ENCODE results near the gene MRPL28.
A peak's percentile ranks its signal among the peaks of the same experiment; 100 is the strongest.
"Not testable (repeated sequence)": the region's sequence is repeated elsewhere in the genome, so short reads cannot be mapped to it uniquely, and the experiment has no call there.

Gene MRPL28

GRCh38 chr16:370443-370842 is at the start of gene MRPL28:
MRPL28 (minus strand) TSS chr16:370538; CDS start chr16:370218, 320 bp downstream.
- peak within 1 kb of the TSS; percentile 48 to 55 for H3K4me3 ChIP-seq (ENCODE audit: low read depth in 1 of 2, low read length in 2 of 2)
- peaks cover 14 to 15% of the 10 kb centered on the region in 2 donors for H3K4me1 ChIP-seq (ENCODE audit: control insufficient read depth in 1 of 2, insufficient read depth in 2 of 2, low read length in 2 of 2)
- peak within 1 kb of the TSS; percentile 62 for H3K27ac ChIP-seq (ENCODE audit: low read depth, low read length)
- H3K36me3 ChIP-seq (ENCODE audit: control insufficient read depth in 1 of 2, insufficient read depth in 2 of 2, low read length in 2 of 2): peaks cover 14 to 63% of the 10 kb centered on the region in 2 donors
- no peaks in the 10 kb centered on the region for H3K9me3 ChIP-seq (ENCODE audit: control insufficient read depth in 1 of 2, low read length in 2 of 2)
- peak within 1 kb of the TSS; percentile 25 to 51 for H3K9ac ChIP-seq (ENCODE audit: low read depth in 1 of 2, low read length in 2 of 2)
- no peaks in the 10 kb centered on the region for H3K27me3 ChIP-seq (ENCODE audit: control insufficient read depth in 1 of 2, insufficient read depth in 2 of 2, low read length in 2 of 2)

DNA sequence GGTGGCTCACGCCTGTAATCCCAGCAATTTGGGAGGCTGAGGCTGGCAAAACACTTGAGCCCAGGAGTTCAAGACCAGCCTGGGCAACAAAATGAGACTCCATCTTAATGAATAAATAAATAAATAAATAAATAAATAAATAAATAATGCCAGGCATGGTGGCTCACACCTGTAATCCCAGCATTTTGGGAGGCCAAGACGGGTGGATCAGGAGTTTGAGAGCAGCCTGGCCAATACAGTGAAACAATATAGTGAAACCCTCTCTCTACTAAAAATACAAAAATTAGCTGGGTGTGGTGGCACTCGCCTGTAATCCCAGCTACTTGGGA is 44.8 kb upstream of the MRPL28 start:
- H3K27me3 ChIP-seq (ENCODE audit: control insufficient read depth in 1 of 2, insufficient read depth in 2 of 2, low read length in 2 of 2); H3K9me3 ChIP-seq (ENCODE audit: control insufficient read depth in 1 of 2, low read length in 2 of 2); H3K27ac ChIP-seq (ENCODE audit: low read depth, low read length); H3K9ac ChIP-seq (ENCODE audit: low read depth in 1 of 2, low read length in 2 of 2); H3K4me1 ChIP-seq (ENCODE audit: control insufficient read depth in 1 of 2, insufficient read depth in 2 of 2, low read length in 2 of 2); H3K4me3 ChIP-seq (ENCODE audit: low read depth in 1 of 2, low read length in 2 of 2): not testable (repeated sequence)
- H3K36me3 ChIP-seq (ENCODE audit: control insufficient read depth in 1 of 2, insufficient read depth in 2 of 2, low read length in 2 of 2): peaks cover 0 to 18% of the 10 kb centered on the region in 2 donors

- Histone ChIP-seq H3K9me3 (ENCODE audit: control insufficient read depth in 1 of 2, low read length in 2 of 2) (no peaks in the 10 kb centered on the region), H3K4me1 (ENCODE audit: control insufficient read depth in 1 of 2, insufficient read depth in 2 of 2, low read length in 2 of 2) (no peaks in the 10 kb centered on the region), H3K27me3 (ENCODE audit: control insufficient read depth in 1 of 2, insufficient read depth in 2 of 2, low read length in 2 of 2) (no peaks in the 10 kb centered on the region), H3K27ac (ENCODE audit: low read depth, low read length) (no peak overlapping the region), H3K4me3 (ENCODE audit: low read depth in 1 of 2, low read length in 2 of 2) (no peak overlapping the region), H3K36me3 (ENCODE audit: control insufficient read depth in 1 of 2, insufficient read depth in 2 of 2, low read length in 2 of 2) (peaks cover 0 to 23% of the 10 kb centered on the region in 2 donors), H3K9ac (ENCODE audit: low read depth in 1 of 2, low read length in 2 of 2) (no peak overlapping the region)
Observed at GRCh38 chr16:414395-415169, 44.2 kb upstream of the MRPL28 start.

DNA sequence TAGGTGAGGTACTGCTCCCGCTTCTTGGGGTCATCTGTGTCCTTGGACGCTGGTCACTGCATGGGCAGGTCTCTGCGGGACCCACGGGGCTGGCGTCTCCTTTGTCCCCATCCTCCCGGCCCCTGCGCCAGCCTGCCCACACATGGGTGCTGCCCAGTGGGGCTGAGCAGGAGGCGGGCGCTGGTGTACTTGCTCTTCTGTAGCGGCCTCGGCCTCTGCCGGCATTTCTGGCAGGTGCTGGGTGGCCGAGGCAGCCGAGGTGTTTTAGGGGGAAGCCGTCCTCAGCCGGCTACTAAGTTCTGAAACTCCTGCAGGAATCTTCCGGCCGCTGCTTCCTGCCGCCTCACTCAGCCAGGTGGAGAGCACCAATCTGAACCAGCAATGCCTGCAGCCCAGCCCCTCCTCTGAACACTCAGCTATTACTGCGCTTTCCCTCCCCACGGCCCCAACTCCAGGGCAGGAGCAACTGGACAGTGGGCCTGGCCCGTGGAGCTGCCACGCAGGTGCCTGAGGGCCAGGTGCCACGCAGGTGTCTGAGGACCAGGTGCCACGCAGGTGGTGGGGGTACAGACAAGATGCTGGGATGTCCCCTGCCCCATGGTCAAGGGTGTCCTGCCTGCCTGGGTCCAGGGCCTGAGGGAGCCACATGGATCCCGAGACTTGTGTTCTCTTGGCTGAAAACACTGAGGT is 41.4 kb upstream of the MRPL28 start:
- Histone ChIP-seq H3K4me1 (ENCODE audit: control insufficient read depth in 1 of 2, insufficient read depth in 2 of 2, low read length in 2 of 2) (no peaks in the 10 kb centered on the region), H3K27me3 (ENCODE audit: control insufficient read depth in 1 of 2, insufficient read depth in 2 of 2, low read length in 2 of 2) (no peaks in the 10 kb centered on the region), H3K9me3 (ENCODE audit: control insufficient read depth in 1 of 2, low read length in 2 of 2) (no peaks in the 10 kb centered on the region), H3K4me3 (ENCODE audit: low read depth in 1 of 2, low read length in 2 of 2) (no peak overlapping the region), H3K27ac (ENCODE audit: low read depth, low read length) (no peak overlapping the region), H3K36me3 (ENCODE audit: control insufficient read depth in 1 of 2, insufficient read depth in 2 of 2, low read length in 2 of 2) (peaks cover 0 to 28% of the 10 kb centered on the region in 2 donors), H3K9ac (ENCODE audit: low read depth in 1 of 2, low read length in 2 of 2) (no peak overlapping the region)

GRCh38 chr16:410516-411178 is 40.3 kb upstream of the MRPL28 start:
- no peak overlapping the region for H3K4me3 ChIP-seq (ENCODE audit: low read depth in 1 of 2, low read length in 2 of 2)
- H3K36me3 ChIP-seq (ENCODE audit: control insufficient read depth in 1 of 2, insufficient read depth in 2 of 2, low read length in 2 of 2): peaks cover 0 to 28% of the 10 kb centered on the region in 2 donors
- no peak overlapping the region for H3K27ac ChIP-seq (ENCODE audit: low read depth, low read length)
- H3K9me3 ChIP-seq (ENCODE audit: control insufficient read depth in 1 of 2, low read length in 2 of 2): no peaks in the 10 kb centered on the region
- H3K9ac ChIP-seq (ENCODE audit: low read depth in 1 of 2, low read length in 2 of 2): no peak overlapping the region
- no peaks in the 10 kb centered on the region for H3K27me3 ChIP-seq (ENCODE audit: control insufficient read depth in 1 of 2, insufficient read depth in 2 of 2, low read length in 2 of 2)
- H3K4me1 ChIP-seq (ENCODE audit: control insufficient read depth in 1 of 2, insufficient read depth in 2 of 2, low read length in 2 of 2): peaks cover 2 to 3% of the 10 kb centered on the region in 2 donors

- peaks cover 0 to 27% of the 10 kb centered on the region in 2 donors for H3K36me3 ChIP-seq (ENCODE audit: control insufficient read depth in 1 of 2, insufficient read depth in 2 of 2, low read length in 2 of 2)
- H3K4me3 ChIP-seq (ENCODE audit: low read depth in 1 of 2, low read length in 2 of 2): no peak overlapping the region
- no peak overlapping the region for H3K9ac ChIP-seq (ENCODE audit: low read depth in 1 of 2, low read length in 2 of 2)
- no peaks in the 10 kb centered on the region for H3K27me3 ChIP-seq (ENCODE audit: control insufficient read depth in 1 of 2, insufficient read depth in 2 of 2, low read length in 2 of 2)
- H3K27ac ChIP-seq (ENCODE audit: low read depth, low read length): no peak overlapping the region
- H3K9me3 ChIP-seq (ENCODE audit: control insufficient read depth in 1 of 2, low read length in 2 of 2): no peaks in the 10 kb centered on the region
- H3K4me1 ChIP-seq (ENCODE audit: control insufficient read depth in 1 of 2, insufficient read depth in 2 of 2, low read length in 2 of 2): peaks cover 9 to 12% of the 10 kb centered on the region in 2 donors
Observed at GRCh38 chr16:407253-407652, 36.9 kb upstream of the MRPL28 start.

GRCh38 chr16:405548-406506 is 35.5 kb upstream of the MRPL28 start:
- Histone ChIP-seq H3K9ac (ENCODE audit: low read depth in 1 of 2, low read length in 2 of 2) (no peak overlapping the region), H3K27ac (ENCODE audit: low read depth, low read length) (no peak overlapping the region), H3K4me3 (ENCODE audit: low read depth in 1 of 2, low read length in 2 of 2) (no peak overlapping the region), H3K4me1 (ENCODE audit: control insufficient read depth in 1 of 2, insufficient read depth in 2 of 2, low read length in 2 of 2) (peaks cover 9 to 12% of the 10 kb centered on the region in 2 donors), H3K9me3 (ENCODE audit: control insufficient read depth in 1 of 2, low read length in 2 of 2) (no peaks in the 10 kb centered on the region), H3K27me3 (ENCODE audit: control insufficient read depth in 1 of 2, insufficient read depth in 2 of 2, low read length in 2 of 2) (no peaks in the 10 kb centered on the region), H3K36me3 (ENCODE audit: control insufficient read depth in 1 of 2, insufficient read depth in 2 of 2, low read length in 2 of 2) (peaks cover 0 to 13% of the 10 kb centered on the region in 2 donors)

GRCh38 chr16:404971-405486 is 34.7 kb upstream of the MRPL28 start:
- H3K27ac ChIP-seq (ENCODE audit: low read depth, low read length): no peak overlapping the region
- H3K9me3 ChIP-seq (ENCODE audit: control insufficient read depth in 1 of 2, low read length in 2 of 2): no peaks in the 10 kb centered on the region
- H3K9ac ChIP-seq (ENCODE audit: low read depth in 1 of 2, low read length in 2 of 2): no peak overlapping the region
- peaks cover 0 to 9% of the 10 kb centered on the region in 2 donors for H3K36me3 ChIP-seq (ENCODE audit: control insufficient read depth in 1 of 2, insufficient read depth in 2 of 2, low read length in 2 of 2)
- H3K4me3 ChIP-seq (ENCODE audit: low read depth in 1 of 2, low read length in 2 of 2): no peak overlapping the region
- no peaks in the 10 kb centered on the region for H3K27me3 ChIP-seq (ENCODE audit: control insufficient read depth in 1 of 2, insufficient read depth in 2 of 2, low read length in 2 of 2)
- H3K4me1 ChIP-seq (ENCODE audit: control insufficient read depth in 1 of 2, insufficient read depth in 2 of 2, low read length in 2 of 2): peaks cover 16 to 20% of the 10 kb centered on the region in 2 donors

DNA sequence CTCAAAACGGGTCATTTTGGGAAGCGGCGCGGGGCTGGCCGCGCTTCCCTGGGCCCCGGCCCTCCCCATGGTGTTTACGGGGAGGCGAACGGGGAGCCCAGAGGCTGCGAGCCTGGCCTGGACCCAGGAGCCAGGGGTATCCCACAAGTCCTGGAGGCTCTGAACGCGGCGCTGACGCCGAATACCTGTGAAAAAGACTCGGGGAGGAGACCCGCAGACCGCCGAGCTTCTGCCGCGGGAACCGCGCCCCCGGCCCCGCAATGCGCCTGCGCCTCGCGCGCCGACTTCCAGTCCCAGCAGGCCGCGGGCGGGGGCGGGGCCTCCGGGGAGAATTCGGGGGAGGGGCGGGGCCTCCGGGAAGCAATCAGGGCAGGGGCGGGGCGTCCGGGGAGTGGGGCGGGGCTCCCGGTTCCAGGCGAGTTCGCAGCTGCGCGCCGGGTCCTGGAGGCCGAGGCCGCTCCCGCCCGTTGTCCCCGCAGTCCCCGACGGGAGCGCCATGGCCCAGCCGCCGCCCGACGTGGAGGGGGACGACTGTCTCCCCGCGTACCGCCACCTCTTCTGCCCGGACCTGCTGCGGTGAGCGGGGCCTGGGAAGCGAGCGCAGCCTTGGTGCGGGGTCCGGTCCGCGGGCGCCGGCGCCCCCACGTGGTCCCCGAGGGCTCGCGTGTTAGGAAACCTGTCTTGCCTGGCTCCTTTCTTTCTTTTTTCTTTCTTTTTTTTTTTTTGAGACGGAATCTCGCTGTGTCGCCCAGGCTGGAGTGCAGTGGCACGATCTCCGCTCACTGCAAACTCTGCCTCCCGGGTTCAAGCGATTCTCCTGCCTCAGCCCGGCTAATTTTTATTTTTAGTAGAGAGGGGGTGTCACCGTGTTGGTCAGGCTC is 31.4 kb upstream of the MRPL28 start, which contains the start of gene DECR2:
DECR2 (plus strand) TSS at position 418 of the 881 bp plus-strand sequence; CDS start at position 497, 79 bp downstream.
- Histone ChIP-seq H3K4me1 (ENCODE audit: control insufficient read depth in 1 of 2, insufficient read depth in 2 of 2, low read length in 2 of 2) (peaks cover 17 to 25% of the 10 kb centered on the region in 2 donors), H3K9me3 (ENCODE audit: control insufficient read depth in 1 of 2, low read length in 2 of 2) (no peaks in the 10 kb centered on the region), H3K4me3 (ENCODE audit: low read depth in 1 of 2, low read length in 2 of 2) (peak within 1 kb of the TSS; percentile 73 to 86), H3K27me3 (ENCODE audit: control insufficient read depth in 1 of 2, insufficient read depth in 2 of 2, low read length in 2 of 2) (no peaks in the 10 kb centered on the region), H3K36me3 (ENCODE audit: control insufficient read depth in 1 of 2, insufficient read depth in 2 of 2, low read length in 2 of 2) (peaks cover 0 to 4% of the 10 kb centered on the region in 2 donors), H3K27ac (ENCODE audit: low read depth, low read length) (peak within 1 kb of the TSS; percentile 86), H3K9ac (ENCODE audit: low read depth in 1 of 2, low read length in 2 of 2) (peak within 1 kb of the TSS; percentile 74 to 77)

All from duodenal mucosa (tissue), 2 donors.